GM12892 (cell line): ENCODE measurements around the gene DMTF1.

ENCODE experiments used
- POLR2A ChIP-seq: IDR thresholded peaks from 2 replicates; pipeline ENCODE4 v1.6.1; 2011; ENCODE audit warnings: low read depth, low read length, control low read depth
- POLR2AphosphoS5 ChIP-seq: IDR thresholded peaks from 2 replicates; pipeline ENCODE4 v1.6.1; 2011; ENCODE audit warnings: low read depth, low read length, control low read depth
- TAF1 ChIP-seq: IDR thresholded peaks from 2 replicates; pipeline ENCODE4 v1.6.1; 2011; ENCODE audit warnings: low read depth, mild to moderate bottlenecking, control low read depth, low read length, borderline replicate concordance

GRCh38 chr7:87213252-87213651 is 61.0 kb downstream of the DMTF1 start:
- TF ChIP-seq POLR2A (no peak), POLR2AphosphoS5 (no peak), TAF1 (no peak)
